PC-9 (cell line): Measurements from ENCODE around the gene CTNNA3. TPM values are rescaled to one million over a fixed set of nuclear protein-coding genes. Genes with fewer than 3 reads are reported as not detected.

Experiments used
- BruUV-seq: library from RNA; stranded (reverse); fragments of 400-500 nt; replicated peaks from 2 replicates; lab custom pipeline; 2021; lab: Mats Ljungman, UMichigan
- CTCF ChIA-PET: fragments of 300-600 bp; sonication (Branson Sonifier 250); formaldehyde crosslinking; loops from one replicate; lab custom pipeline; 2022; ENCODE audit warnings: antibody characterized with exemption; lab: Charles Lee
- POLR2A ChIA-PET: fragments of 300-600 bp; sonication (Branson Sonifier 250); formaldehyde crosslinking; loops from one replicate; lab custom pipeline; 2022; ENCODE audit warnings: antibody characterized with exemption; ENCODE audit not compliant: unreplicated experiment; lab: Charles Lee
- DNase-seq, 2 experiments: peaks; one replicate each; pipeline versions ENCODE4 v3.0.0 to v3.0.0-alpha.2; 2015 to 2022; ENCODE audit warnings: mixed read lengths in 1 of 2
- H2AFZ ChIP-seq: fragments of 200-600 bp; sonication (generic); 2 replicates; pipeline ENCODE4 v1.8.1; 2017; ENCODE audit warnings: antibody characterized with exemption
- H3F3A ChIP-seq: fragments of 200-600 bp; sonication (generic); 2 replicates; pipeline ENCODE4 v1.8.1; 2017; ENCODE audit warnings: antibody characterized with exemption, mild to moderate bottlenecking, low read depth; ENCODE audit not compliant: insufficient read depth
- H3K27ac ChIP-seq: fragments of 200-600 bp; sonication (generic); 2 replicates; pipeline ENCODE4 v1.6.1; 2016; ENCODE audit warnings: mixed run types
- H3K27me3 ChIP-seq: fragments of 200-600 bp; sonication (generic); 2 replicates; pipeline ENCODE4 v1.6.1; 2016; ENCODE audit warnings: low read depth, mixed run types; ENCODE audit not compliant: insufficient read depth
- H3K36me3 ChIP-seq: fragments of 200-600 bp; sonication (generic); 2 replicates; pipeline ENCODE4 v1.6.1; 2016; ENCODE audit warnings: low read depth, mixed run types
- H3K4me1 ChIP-seq: fragments of 200-600 bp; sonication (generic); replicated peaks from 2 replicates; pipeline ENCODE4 v1.6.1; 2016; ENCODE audit warnings: mixed run types; ENCODE audit not compliant: insufficient read depth
- H3K4me2 ChIP-seq: fragments of 200-600 bp; sonication (generic); 2 replicates; pipeline ENCODE4 v1.6.1; 2017; ENCODE audit warnings: mixed run types
- H3K4me3 ChIP-seq: fragments of 200-600 bp; sonication (generic); 2 replicates; pipeline ENCODE4 v1.6.1; 2016; ENCODE audit warnings: mixed run types
- H3K79me2 ChIP-seq: fragments of 200-600 bp; sonication (generic); 2 replicates; pipeline ENCODE4 v1.6.1; 2017; ENCODE audit warnings: low read depth, mixed run types
- H3K9me2 ChIP-seq: fragments of 200-600 bp; sonication (generic); 2 replicates; pipeline ENCODE4 v1.8.1; 2017; ENCODE audit warnings: mild to moderate bottlenecking; ENCODE audit not compliant: insufficient read depth
- H3K9me3 ChIP-seq: fragments of 200-600 bp; sonication (generic); 2 replicates; pipeline ENCODE4 v1.8.1; 2016; ENCODE audit warnings: low read depth; ENCODE audit not compliant: insufficient read depth
- H4K20me1 ChIP-seq: fragments of 200-600 bp; sonication (generic); 2 replicates; pipeline ENCODE4 v1.8.1; 2017; ENCODE audit not compliant: insufficient read depth
- EZH2 ChIP-seq: fragments of 200-600 bp; sonication (generic); IDR thresholded peaks from 2 replicates; pipeline ENCODE4 v1.8.0; 2017; ENCODE audit warnings: antibody characterized with exemption, low read depth
- intact Hi-C: fragments of 100-400 bp; cut with micrococcal nuclease; formaldehyde crosslinking; loops from one replicate; pipeline ENCODE4 v1.10.0; 2022; ENCODE audit not compliant: unreplicated experiment
- total RNA-seq: library from RNA; stranded (reverse); gene quantifications from 2 replicates; pipeline ENCODE4 v1.2.3, GENCODE V29; 2021
- TF ChIP-seq, protein P1 (sequence below): fragments of 200-600 bp; sonication (generic); conservative IDR thresholded peaks from 2 replicates; pipeline ENCODE4 v1.6.1; 2017; ENCODE audit warnings: mixed run types, antibody characterized with exemption, mild to moderate bottlenecking, moderate library complexity

The CTNNA3 gene
- total RNA-seq, 1 experiment from 2014 or later, result not detected

DNA sequence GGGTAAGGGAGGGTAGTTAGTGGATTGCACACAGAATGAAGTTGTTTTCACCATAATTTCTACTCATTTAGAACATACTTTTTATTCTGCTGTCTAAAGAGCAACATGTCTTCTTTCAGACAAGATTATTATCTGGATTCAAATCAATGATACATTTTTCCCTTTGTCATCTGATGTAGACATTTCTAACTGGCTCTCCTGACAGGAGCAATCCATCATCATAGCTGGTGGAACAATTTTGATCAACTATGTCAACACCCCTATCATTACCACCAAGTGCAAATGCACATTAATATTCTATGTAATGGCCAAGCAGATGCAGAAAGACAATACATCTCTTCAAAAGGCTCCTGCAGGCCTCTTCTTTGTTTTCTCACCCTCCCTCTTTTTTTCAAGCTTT lies 1443.0 kb downstream of the CTNNA3 start:
- ChIA-PET POLR2A (no interaction called here), CTCF (no interaction called here)
- H3F3A ChIP-seq, result no peaks in the 10 kb centered on the region

DNA sequence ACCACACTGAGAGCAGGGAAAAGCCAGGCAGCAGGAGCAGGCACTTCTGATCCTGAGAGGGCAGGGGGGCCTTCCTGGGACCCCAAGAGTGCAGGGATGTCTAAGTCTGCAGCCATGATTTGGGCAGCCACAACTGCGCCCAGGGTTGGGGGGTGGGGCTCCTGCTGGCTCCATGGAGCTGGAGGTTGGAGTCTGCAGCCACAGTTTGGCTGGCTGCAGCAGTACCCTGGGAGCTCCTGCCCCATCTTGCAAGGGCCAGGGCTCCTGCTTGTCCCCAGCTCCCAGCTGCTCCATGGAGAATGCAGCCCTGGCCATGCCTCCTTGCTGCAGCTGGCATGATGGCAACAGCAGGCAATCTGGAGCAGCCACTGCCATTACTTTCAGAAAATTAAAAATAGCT lies 1449.8 kb downstream of the CTNNA3 start:
- Histone ChIP-seq H3K9me3 (no peaks in the 10 kb centered on the region), H3K27ac (no peak overlapping the region), H3K4me3 (no peak overlapping the region), H3K27me3 (no peaks in the 10 kb centered on the region), H3F3A (no peaks in the 10 kb centered on the region), H3K36me3 (no peaks in the 10 kb centered on the region), H4K20me1 (no peaks in the 10 kb centered on the region), H3K79me2 (no peaks in the 10 kb centered on the region), H3K9me2 (no peaks in the 10 kb centered on the region), H3K4me2 (no peak overlapping the region), H2AFZ (no peak overlapping the region), H3K4me1 (no peaks in the 10 kb centered on the region)
- DNase-seq, result no peak
- BruUV-seq, result no TSS peak
- POLR2A ChIA-PET, result no interaction called here
- TF ChIP-seq, protein P1, sequence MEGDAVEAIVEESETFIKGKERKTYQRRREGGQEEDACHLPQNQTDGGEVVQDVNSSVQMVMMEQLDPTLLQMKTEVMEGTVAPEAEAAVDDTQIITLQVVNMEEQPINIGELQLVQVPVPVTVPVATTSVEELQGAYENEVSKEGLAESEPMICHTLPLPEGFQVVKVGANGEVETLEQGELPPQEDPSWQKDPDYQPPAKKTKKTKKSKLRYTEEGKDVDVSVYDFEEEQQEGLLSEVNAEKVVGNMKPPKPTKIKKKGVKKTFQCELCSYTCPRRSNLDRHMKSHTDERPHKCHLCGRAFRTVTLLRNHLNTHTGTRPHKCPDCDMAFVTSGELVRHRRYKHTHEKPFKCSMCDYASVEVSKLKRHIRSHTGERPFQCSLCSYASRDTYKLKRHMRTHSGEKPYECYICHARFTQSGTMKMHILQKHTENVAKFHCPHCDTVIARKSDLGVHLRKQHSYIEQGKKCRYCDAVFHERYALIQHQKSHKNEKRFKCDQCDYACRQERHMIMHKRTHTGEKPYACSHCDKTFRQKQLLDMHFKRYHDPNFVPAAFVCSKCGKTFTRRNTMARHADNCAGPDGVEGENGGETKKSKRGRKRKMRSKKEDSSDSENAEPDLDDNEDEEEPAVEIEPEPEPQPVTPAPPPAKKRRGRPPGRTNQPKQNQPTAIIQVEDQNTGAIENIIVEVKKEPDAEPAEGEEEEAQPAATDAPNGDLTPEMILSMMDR, result no peak
- no peak for TF ChIP-seq EZH2
- CTCF ChIA-PET, result no interaction called here
- intact Hi-C loops, result no loop called here

More for the DNA sequence above, 1443.0 kb downstream of the CTNNA3 start:
- no peak for TF ChIP-seq EZH2
- TF ChIP-seq, protein P1, result no peak
- intact Hi-C loops, result no loop called here
- no peak overlapping the region for H2AFZ ChIP-seq
- H3K27ac ChIP-seq, result no peak overlapping the region
- no peaks in the 10 kb centered on the region for H4K20me1 ChIP-seq
- H3K9me2 ChIP-seq, result no peaks in the 10 kb centered on the region
- H3K36me3 ChIP-seq, result no peaks in the 10 kb centered on the region
- H3K27me3 ChIP-seq, result no peaks in the 10 kb centered on the region
- H3K4me3 ChIP-seq, result no peak overlapping the region
- DNase-seq, result no peak
- no peak overlapping the region for H3K4me2 ChIP-seq
- no peaks in the 10 kb centered on the region for H3K79me2 ChIP-seq
- no TSS peak for BruUV-seq
- no peaks in the 10 kb centered on the region for H3K9me3 ChIP-seq
- H3K4me1 ChIP-seq, result no peaks in the 10 kb centered on the region

DNA sequence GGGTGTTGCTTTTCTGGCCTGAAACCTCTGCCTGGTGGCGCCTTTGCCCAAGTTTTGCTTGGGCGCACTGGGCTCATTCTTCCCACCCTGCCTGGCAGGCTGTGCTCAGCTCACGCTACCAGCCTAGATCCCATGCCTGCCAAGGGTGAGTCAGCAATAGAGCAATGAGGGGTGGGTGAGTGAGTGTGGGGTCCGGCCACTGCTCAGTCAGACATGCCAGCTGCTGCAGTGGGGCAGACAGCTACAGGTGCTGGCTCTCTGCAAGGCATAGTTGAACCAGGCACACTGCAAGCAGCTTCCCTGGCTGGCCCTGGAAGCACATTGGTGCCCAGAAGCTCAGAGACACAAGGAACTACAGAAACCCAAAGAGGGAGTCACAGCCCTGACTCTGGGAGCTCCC lies 1451.0 kb downstream of the CTNNA3 start:
- Histone ChIP-seq H2AFZ (no peak overlapping the region), H3K9me3 (no peaks in the 10 kb centered on the region), H3K27ac (no peak overlapping the region), H3K36me3 (no peaks in the 10 kb centered on the region), H3K27me3 (no peaks in the 10 kb centered on the region), H3K4me3 (no peak overlapping the region), H3F3A (no peaks in the 10 kb centered on the region), H3K79me2 (no peaks in the 10 kb centered on the region), H4K20me1 (no peaks in the 10 kb centered on the region), H3K4me1 (no peaks in the 10 kb centered on the region), H3K9me2 (no peaks in the 10 kb centered on the region), H3K4me2 (no peak overlapping the region)
- intact Hi-C loops, result no loop called here
- ChIA-PET POLR2A (no interaction called here), CTCF (no interaction called here)
- no peak for DNase-seq
- no TSS peak for BruUV-seq
- TF ChIP-seq, protein P1, result no peak
- no peak for TF ChIP-seq EZH2
